Measurements from ENCODE around the gene THRB.

GRCh38 chr3:24196526-24196925 is 298.1 kb downstream of the THRB start:
- TF ChIP-seq, protein P1, sequence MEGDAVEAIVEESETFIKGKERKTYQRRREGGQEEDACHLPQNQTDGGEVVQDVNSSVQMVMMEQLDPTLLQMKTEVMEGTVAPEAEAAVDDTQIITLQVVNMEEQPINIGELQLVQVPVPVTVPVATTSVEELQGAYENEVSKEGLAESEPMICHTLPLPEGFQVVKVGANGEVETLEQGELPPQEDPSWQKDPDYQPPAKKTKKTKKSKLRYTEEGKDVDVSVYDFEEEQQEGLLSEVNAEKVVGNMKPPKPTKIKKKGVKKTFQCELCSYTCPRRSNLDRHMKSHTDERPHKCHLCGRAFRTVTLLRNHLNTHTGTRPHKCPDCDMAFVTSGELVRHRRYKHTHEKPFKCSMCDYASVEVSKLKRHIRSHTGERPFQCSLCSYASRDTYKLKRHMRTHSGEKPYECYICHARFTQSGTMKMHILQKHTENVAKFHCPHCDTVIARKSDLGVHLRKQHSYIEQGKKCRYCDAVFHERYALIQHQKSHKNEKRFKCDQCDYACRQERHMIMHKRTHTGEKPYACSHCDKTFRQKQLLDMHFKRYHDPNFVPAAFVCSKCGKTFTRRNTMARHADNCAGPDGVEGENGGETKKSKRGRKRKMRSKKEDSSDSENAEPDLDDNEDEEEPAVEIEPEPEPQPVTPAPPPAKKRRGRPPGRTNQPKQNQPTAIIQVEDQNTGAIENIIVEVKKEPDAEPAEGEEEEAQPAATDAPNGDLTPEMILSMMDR (IDR thresholded peaks at IDR 0.05): no peak
- TF ChIP-seq YY1 (IDR thresholded peaks at IDR 0.05; ENCODE audit: low read depth): no peak
- no peak for TF ChIP-seq RFX5 (IDR thresholded peaks at IDR 0.05; ENCODE audit: low read length)
- TF ChIP-seq GATA2 (CRISPR knock-in tag; IDR thresholded peaks at IDR 0.05): no peak
- TF ChIP-seq, protein P2, sequence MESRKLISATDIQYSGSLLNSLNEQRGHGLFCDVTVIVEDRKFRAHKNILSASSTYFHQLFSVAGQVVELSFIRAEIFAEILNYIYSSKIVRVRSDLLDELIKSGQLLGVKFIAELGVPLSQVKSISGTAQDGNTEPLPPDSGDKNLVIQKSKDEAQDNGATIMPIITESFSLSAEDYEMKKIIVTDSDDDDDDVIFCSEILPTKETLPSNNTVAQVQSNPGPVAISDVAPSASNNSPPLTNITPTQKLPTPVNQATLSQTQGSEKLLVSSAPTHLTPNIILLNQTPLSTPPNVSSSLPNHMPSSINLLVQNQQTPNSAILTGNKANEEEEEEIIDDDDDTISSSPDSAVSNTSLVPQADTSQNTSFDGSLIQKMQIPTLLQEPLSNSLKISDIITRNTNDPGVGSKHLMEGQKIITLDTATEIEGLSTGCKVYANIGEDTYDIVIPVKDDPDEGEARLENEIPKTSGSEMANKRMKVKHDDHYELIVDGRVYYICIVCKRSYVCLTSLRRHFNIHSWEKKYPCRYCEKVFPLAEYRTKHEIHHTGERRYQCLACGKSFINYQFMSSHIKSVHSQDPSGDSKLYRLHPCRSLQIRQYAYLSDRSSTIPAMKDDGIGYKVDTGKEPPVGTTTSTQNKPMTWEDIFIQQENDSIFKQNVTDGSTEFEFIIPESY (IDR thresholded peaks at IDR 0.05; ENCODE audit: borderline replicate concordance, low read depth): no peak
- no peak for TF ChIP-seq USF2 (IDR thresholded peaks at IDR 0.05; ENCODE audit: borderline replicate concordance, low read depth, low read length)
- no peak for TF ChIP-seq GABPA (IDR thresholded peaks at IDR 0.05; ENCODE audit: low read depth)
